Prostate gland (tissue), 2 donors: Measurements from ENCODE around the gene QRICH1.

ENCODE experiments used
- CTCF ChIP-seq, 4 experiments: fragments of 200-600 bp in 2 of 4; fragments of 450-650 bp in 2 of 4; sonication (generic) in 2 of 4; IDR thresholded peaks; 1 replicate in 3 of 4; 2 replicates in 1 of 4; pipeline ENCODE4 v1.5.1; 2016 to 2019; ENCODE audit warnings: antibody characterized with exemption in 4 of 4, mild to moderate bottlenecking in 2 of 4, moderate library complexity in 2 of 4
- POLR2A ChIP-seq: fragments of 450-650 bp; IDR thresholded peaks from one replicate; pipeline ENCODE4 v1.6.1; 2016; ENCODE audit warnings: antibody characterized with exemption, mild to moderate bottlenecking
- POLR2AphosphoS5 ChIP-seq: sonication (generic); formaldehyde crosslinking; IDR thresholded peaks from one replicate; pipeline ENCODE4 v1.6.1; 2017; ENCODE audit warnings: antibody characterized with exemption

GRCh38 chr3:48997714-48998637 is 95.9 kb downstream of the QRICH1 start:
- no peak for TF ChIP-seq CTCF (IDR thresholded peaks at IDR 0.05)
- TF ChIP-seq POLR2AphosphoS5 = no peak
- no peak for TF ChIP-seq POLR2A
